OCI-LY1 (cell line): ENCODE measurements around the gene EFNA4.

Experiments used
- H2AFZ ChIP-seq: fragments of 200-600 bp; sonication (generic), shearing (Covaris generic); 2 replicates; pipeline ENCODE4 v1.6.0; 2014; ENCODE audit warnings: antibody characterized with exemption, mild to moderate bottlenecking, low read length
- H3F3A ChIP-seq: fragments of 200-600 bp; sonication (generic), shearing (Covaris generic); 2 replicates; pipeline ENCODE4 v1.6.0; 2014; ENCODE audit warnings: mild to moderate bottlenecking, antibody characterized with exemption, low read length, moderate library complexity; ENCODE audit not compliant: insufficient read depth
- H3K27ac ChIP-seq: fragments of 200-600 bp; sonication (generic); 2 replicates; pipeline ENCODE4 v1.5.1; 2014; ENCODE audit warnings: low read length, mixed run types, mild to moderate bottlenecking, low read depth; ENCODE audit not compliant: poor library complexity, severe bottlenecking
- H3K27me3 ChIP-seq: fragments of 200-600 bp; sonication (generic); 2 replicates; pipeline ENCODE4 v1.6.0; 2014; ENCODE audit warnings: antibody characterized with exemption, mild to moderate bottlenecking, low read length, moderate library complexity; ENCODE audit not compliant: insufficient read depth
- H3K36me3 ChIP-seq: fragments of 200-600 bp; sonication (generic); 2 replicates; pipeline ENCODE4 v1.6.1; 2014; ENCODE audit warnings: mild to moderate bottlenecking, antibody characterized with exemption, low read length, moderate library complexity, mixed read lengths; ENCODE audit not compliant: insufficient read depth
- H3K4me1 ChIP-seq: fragments of 200-600 bp; sonication (generic); 2 replicates; pipeline ENCODE4 v1.5.1; 2014; ENCODE audit warnings: mild to moderate bottlenecking, low read length, moderate library complexity; ENCODE audit not compliant: insufficient read depth, severe bottlenecking
- H3K4me2 ChIP-seq: fragments of 200-600 bp; sonication (generic), shearing (Covaris generic); 2 replicates; pipeline ENCODE4 v1.6.1; 2014; ENCODE audit warnings: low read length
- H3K4me3 ChIP-seq: fragments of 200-600 bp; sonication (generic); 2 replicates; pipeline ENCODE4 v1.5.1; 2014; ENCODE audit warnings: low read length, low read depth, mild to moderate bottlenecking, mixed read lengths; ENCODE audit not compliant: poor library complexity, severe bottlenecking
- H3K79me2 ChIP-seq: fragments of 200-600 bp; shearing (Covaris generic); 2 replicates; pipeline ENCODE4 v1.6.1; 2016; ENCODE audit warnings: mixed run types, low read length, mixed read lengths; ENCODE audit not compliant: insufficient read depth
- H3K9ac ChIP-seq: fragments of 200-600 bp; sonication (generic), shearing (Covaris generic); 2 replicates; pipeline ENCODE4 v1.6.1; 2014; ENCODE audit warnings: mild to moderate bottlenecking, low read length, mixed read lengths
- H3K9me2 ChIP-seq: fragments of 200-600 bp; sonication (generic), shearing (Covaris generic); 2 replicates; pipeline ENCODE4 v1.6.1; 2014; ENCODE audit warnings: low read depth, mild to moderate bottlenecking, low read length, mixed read lengths
- H3K9me3 ChIP-seq: fragments of 200-600 bp; shearing (Covaris generic); 2 replicates; pipeline ENCODE4 v1.6.1; 2014; ENCODE audit warnings: low read length, mixed read lengths
- H4K20me1 ChIP-seq: fragments of 200-600 bp; sonication (generic), shearing (Covaris generic); 2 replicates; pipeline ENCODE4 v1.6.0; 2016; ENCODE audit warnings: mild to moderate bottlenecking, low read length; ENCODE audit not compliant: insufficient read depth
- EZH2 ChIP-seq: fragments of 200-600 bp; sonication (generic), shearing (Covaris generic); IDR thresholded peaks from 2 replicates; pipeline ENCODE4 v1.8.0; 2017; ENCODE audit warnings: borderline replicate concordance, mixed run types, mild to moderate bottlenecking, antibody characterized with exemption, low read length, moderate library complexity, mixed read lengths
- TF ChIP-seq, protein P1 (sequence below): fragments of 200-600 bp; sonication (generic), shearing (Covaris generic); IDR thresholded peaks from 2 replicates; pipeline ENCODE4 v1.5.1; 2017; ENCODE audit warnings: mild to moderate bottlenecking, antibody characterized with exemption, low read length, moderate library complexity, mixed read lengths

Gene EFNA4

DNA sequence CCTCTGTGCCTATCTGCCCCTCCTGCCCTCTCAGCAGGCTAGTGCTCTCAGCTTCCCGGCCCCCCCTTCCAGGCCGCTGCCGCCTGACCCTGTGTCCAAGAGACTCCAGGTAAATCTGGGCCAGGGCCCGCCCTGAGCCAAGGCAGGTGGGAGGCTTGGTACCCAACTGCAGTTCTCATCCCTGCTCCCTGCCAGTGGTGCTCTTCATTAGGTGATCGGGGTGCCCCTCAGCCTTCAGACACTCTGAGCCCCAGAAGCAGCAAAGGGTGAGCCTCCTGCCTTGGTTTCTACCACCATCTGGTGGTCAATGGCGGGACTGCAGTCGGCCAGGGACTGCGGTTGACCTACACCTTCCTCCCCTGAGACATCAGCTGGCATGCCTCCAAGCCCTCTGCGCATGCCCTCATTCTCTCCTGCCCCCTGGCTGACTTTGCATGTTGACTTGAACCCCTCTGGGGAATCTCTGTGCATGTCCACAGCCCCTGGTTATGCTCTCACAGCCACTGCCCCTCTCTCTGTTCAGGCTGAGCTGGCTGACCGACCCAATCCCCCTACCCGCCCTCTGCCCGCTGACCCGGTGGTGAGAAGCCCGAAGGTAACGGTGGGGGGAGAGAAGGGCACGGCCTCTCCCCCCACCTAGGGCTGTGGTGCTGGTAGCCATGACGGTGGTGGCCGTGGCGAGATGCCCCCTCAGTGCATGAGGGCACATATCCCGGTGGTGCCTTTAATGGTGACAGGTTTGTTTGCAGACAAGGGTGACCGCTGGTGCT is 2.0 kb upstream of the EFNA4 start:
- Histone ChIP-seq H2AFZ (no peak overlapping the region), H3K27ac (peak overlapping the region; percentile 49), H3K79me2 (no peaks in the 10 kb centered on the region), H3K27me3 (no peaks in the 10 kb centered on the region), H3K4me2 (peak overlapping the region; percentile 62), H3K9me2 (no peaks in the 10 kb centered on the region), H3F3A (no peaks in the 10 kb centered on the region), H3K9me3 (no peaks in the 10 kb centered on the region), H3K4me3 (peak overlapping the region; percentile 69), H4K20me1 (no peaks in the 10 kb centered on the region), H3K4me1 (peaks cover 28% of the 10 kb centered on the region), H3K36me3 (peaks cover 3% of the 10 kb centered on the region; the same call in 1 of the 2 replicates), H3K9ac (peak overlapping the region; percentile 24; the same call in 1 of the 2 replicates)
- TF ChIP-seq, protein P1, sequence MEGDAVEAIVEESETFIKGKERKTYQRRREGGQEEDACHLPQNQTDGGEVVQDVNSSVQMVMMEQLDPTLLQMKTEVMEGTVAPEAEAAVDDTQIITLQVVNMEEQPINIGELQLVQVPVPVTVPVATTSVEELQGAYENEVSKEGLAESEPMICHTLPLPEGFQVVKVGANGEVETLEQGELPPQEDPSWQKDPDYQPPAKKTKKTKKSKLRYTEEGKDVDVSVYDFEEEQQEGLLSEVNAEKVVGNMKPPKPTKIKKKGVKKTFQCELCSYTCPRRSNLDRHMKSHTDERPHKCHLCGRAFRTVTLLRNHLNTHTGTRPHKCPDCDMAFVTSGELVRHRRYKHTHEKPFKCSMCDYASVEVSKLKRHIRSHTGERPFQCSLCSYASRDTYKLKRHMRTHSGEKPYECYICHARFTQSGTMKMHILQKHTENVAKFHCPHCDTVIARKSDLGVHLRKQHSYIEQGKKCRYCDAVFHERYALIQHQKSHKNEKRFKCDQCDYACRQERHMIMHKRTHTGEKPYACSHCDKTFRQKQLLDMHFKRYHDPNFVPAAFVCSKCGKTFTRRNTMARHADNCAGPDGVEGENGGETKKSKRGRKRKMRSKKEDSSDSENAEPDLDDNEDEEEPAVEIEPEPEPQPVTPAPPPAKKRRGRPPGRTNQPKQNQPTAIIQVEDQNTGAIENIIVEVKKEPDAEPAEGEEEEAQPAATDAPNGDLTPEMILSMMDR: peak; percentile 96
- no peak for TF ChIP-seq EZH2

DNA sequence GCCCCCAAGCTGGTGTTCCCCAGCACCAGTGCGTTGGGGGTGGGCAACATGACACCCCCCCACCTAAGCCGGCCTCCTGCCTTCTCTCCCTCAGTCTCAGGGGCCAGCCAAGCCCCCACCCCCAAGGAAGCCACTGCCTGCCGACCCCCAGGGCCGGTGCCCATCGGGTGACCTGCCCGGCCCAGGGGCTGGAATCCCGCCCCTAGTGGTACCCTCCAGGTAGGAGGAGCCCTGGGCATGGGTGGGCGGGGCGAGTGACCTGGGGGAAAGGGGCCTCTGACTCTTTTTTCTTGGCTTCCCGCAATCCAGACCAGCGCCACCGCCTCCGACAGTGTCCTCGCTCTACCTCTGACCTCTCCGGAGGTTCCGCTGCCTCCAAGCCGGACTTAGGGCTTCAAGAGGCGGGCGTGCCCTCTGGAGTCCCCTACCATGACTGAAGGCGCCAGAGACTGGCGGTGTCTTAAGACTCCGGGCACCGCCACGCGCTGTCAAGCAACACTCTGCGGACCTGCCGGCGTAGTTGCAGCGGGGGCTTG is 1.3 kb upstream of the EFNA4 start:
- H3K27me3 ChIP-seq: no peaks in the 10 kb centered on the region
- TF ChIP-seq EZH2: no peak
- TF ChIP-seq, protein P1: no peak
- peaks cover 28% of the 10 kb centered on the region for H3K4me1 ChIP-seq
- no peaks in the 10 kb centered on the region for H3K9me2 ChIP-seq
- H2AFZ ChIP-seq: no peak overlapping the region
- peak overlapping the region; percentile 69 for H3K4me3 ChIP-seq
- peaks cover 3% of the 10 kb centered on the region; the same call in 1 of the 2 replicates for H3K36me3 ChIP-seq
- peak overlapping the region; percentile 49 for H3K27ac ChIP-seq
- H3K4me2 ChIP-seq: peak overlapping the region; percentile 62
- no peaks in the 10 kb centered on the region for H4K20me1 ChIP-seq
- H3K9me3 ChIP-seq: no peaks in the 10 kb centered on the region
- H3F3A ChIP-seq: no peaks in the 10 kb centered on the region
- no peaks in the 10 kb centered on the region for H3K79me2 ChIP-seq
- H3K9ac ChIP-seq: peak overlapping the region; percentile 24; the same call in 1 of the 2 replicates

DNA sequence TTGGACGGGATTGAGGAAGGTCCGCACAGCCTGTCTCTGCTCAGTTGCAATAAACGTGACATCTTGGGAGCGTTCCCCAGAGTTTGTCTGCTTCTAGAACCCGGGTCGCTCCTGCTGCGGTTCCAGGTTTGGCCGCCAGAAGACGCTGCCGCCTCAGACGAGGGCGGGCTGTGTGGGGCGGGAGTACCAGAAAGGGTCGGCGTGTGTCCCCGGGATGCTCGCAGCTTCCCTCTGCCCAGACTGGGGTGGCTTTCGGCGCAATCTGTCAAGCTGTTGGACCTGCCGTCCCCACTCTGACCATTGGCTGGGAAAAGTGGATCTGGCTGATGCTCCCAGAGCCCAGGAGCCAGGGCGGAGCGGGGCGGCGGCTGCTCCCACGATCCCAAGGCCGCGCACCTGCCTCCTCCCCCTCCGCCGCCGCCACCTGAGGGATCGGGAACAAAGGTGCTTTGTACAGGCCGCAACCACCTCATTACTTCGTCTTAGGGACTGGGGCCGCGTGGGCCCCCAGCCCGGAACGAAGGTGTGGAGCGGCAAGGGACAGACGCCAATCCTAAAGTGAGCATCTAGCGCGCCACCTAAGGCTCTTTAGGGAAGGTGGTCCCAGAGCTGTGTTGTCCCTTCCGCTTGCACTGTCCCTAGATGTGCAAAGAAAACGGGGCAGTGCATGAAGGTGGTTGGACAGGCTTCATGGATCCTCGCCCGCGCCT is 683 bp upstream of the EFNA4 start:
- no peaks in the 10 kb centered on the region for H4K20me1 ChIP-seq
- H3K4me2 ChIP-seq: peak overlapping the region; percentile 62
- no peaks in the 10 kb centered on the region for H3K27me3 ChIP-seq
- H3K79me2 ChIP-seq: no peaks in the 10 kb centered on the region
- no peaks in the 10 kb centered on the region for H3K9me3 ChIP-seq
- H3F3A ChIP-seq: no peaks in the 10 kb centered on the region
- TF ChIP-seq EZH2: no peak
- TF ChIP-seq, protein P1: peak; percentile 84
- H3K4me3 ChIP-seq: peak overlapping the region; percentile 69
- H3K4me1 ChIP-seq: peaks cover 28% of the 10 kb centered on the region
- H3K27ac ChIP-seq: peak overlapping the region; percentile 49
- H3K36me3 ChIP-seq: peaks cover 3% of the 10 kb centered on the region; the same call in 1 of the 2 replicates
- H3K9me2 ChIP-seq: no peaks in the 10 kb centered on the region
- H3K9ac ChIP-seq: peak overlapping the region; percentile 69; the same call in 1 of the 2 replicates
- no peak overlapping the region for H2AFZ ChIP-seq
